Embryonic facial prominence (tissue), 1 donor: ENCODE results near the gene NKIRAS2.

Source experiments
- DNase-seq: peaks from one replicate; pipeline ENCODE4 v3.0.0-alpha.2; 2016; ENCODE audit errors: extremely low spot score

The NKIRAS2 gene

GRCh38 chr17:42026857-42027589 is 7.1 kb downstream of the NKIRAS2 start:
- DNase-seq: no peak

- DNase-seq: no peak
These were observed 7.7 kb downstream of the NKIRAS2 start for GRCh38 chr17:42027590-42027889.

- DNase-seq: no peak
These were observed 8.3 kb downstream of the NKIRAS2 start for GRCh38 chr17:42027961-42028790.

- DNase-seq: no peak
These were observed 8.9 kb downstream of the NKIRAS2 start for GRCh38 chr17:42028791-42029127.

- no peak for DNase-seq
These were observed 11.7 kb downstream of the NKIRAS2 start for GRCh38 chr17:42031584-42031983.

- DNase-seq: no peak
These were observed 14.2 kb downstream of the NKIRAS2 start for GRCh38 chr17:42034059-42034458.

- no peak for DNase-seq
These were observed 18.5 kb downstream of the NKIRAS2 start for GRCh38 chr17:42038221-42038973.

GRCh38 chr17:42039794-42040763 is 20.2 kb downstream of the NKIRAS2 start:
- no peak for DNase-seq

- DNase-seq: no peak
These were observed 20.9 kb downstream of the NKIRAS2 start for GRCh38 chr17:42040818-42041217.

GRCh38 chr17:42041619-42042018 is 21.7 kb downstream of the NKIRAS2 start:
- DNase-seq: no peak

- DNase-seq: no peak
These were observed 22.9 kb downstream of the NKIRAS2 start for GRCh38 chr17:42042598-42043319.

- DNase-seq: no peak
These were observed 25.8 kb downstream of the NKIRAS2 start for GRCh38 chr17:42045719-42046118.

- no peak for DNase-seq
These were observed 27.5 kb downstream of the NKIRAS2 start for GRCh38 chr17:42047343-42047742.

GRCh38 chr17:42049834-42050392 is 30.0 kb downstream of the NKIRAS2 start:
- DNase-seq: no peak

- DNase-seq: no peak
These were observed 30.6 kb downstream of the NKIRAS2 start, which contains the start of gene C17orf113 for GRCh38 chr17:42050393-42051012. Gene C17orf113, minus strand, starts transcription at chr17:42050601. Its CDS starts 7,225 bp downstream, at chr17:42043376.

- no peak for DNase-seq
These were observed 31.1 kb downstream of the NKIRAS2 start for GRCh38 chr17:42051013-42051400.

- DNase-seq: no peak
These were observed 31.8 kb downstream of the NKIRAS2 start for GRCh38 chr17:42051645-42052044.

- DNase-seq: no peak
These were observed 32.5 kb downstream of the NKIRAS2 start for GRCh38 chr17:42052346-42052877.

- no peak for DNase-seq
These were observed 34.0 kb downstream of the NKIRAS2 start for GRCh38 chr17:42053731-42054500.
